H9 (cell line): Measurements from ENCODE around the gene DUSP14. TPM values are rescaled to one million over a fixed set of nuclear protein-coding genes. Genes with fewer than 3 reads are reported as not detected.

Experiments
- DNase-seq: peaks from one replicate; pipeline ENCODE4 v3.0.0-alpha.2; 2017
- H2AFZ ChIP-seq: one replicate; pipeline ENCODE4 v1.6.1; 2013; ENCODE audit warnings: mild to moderate bottlenecking, low read length, control low read depth, moderate library complexity
- H2AK5ac ChIP-seq: 2 replicates; pipeline ENCODE4 v1.6.1; 2013; ENCODE audit warnings: low read length, control low read depth, mixed read lengths; ENCODE audit not compliant: insufficient read length
- H2BK120ac ChIP-seq: one replicate; pipeline ENCODE4 v1.6.1; 2013; ENCODE audit warnings: low read depth, mild to moderate bottlenecking, low read length, control low read depth, inconsistent platforms; ENCODE audit not compliant: poor library complexity, severe bottlenecking
- H2BK12ac ChIP-seq: 2 replicates; pipeline ENCODE4 v1.6.1; 2013; ENCODE audit warnings: low read length, control low read depth, mixed read lengths, low read depth; ENCODE audit not compliant: insufficient read length
- H2BK15ac ChIP-seq: 2 replicates; pipeline ENCODE4 v1.6.1; 2013; ENCODE audit warnings: low read depth, low read length, control low read depth
- H2BK20ac ChIP-seq: one replicate; pipeline ENCODE4 v1.6.1; 2013; ENCODE audit warnings: low read depth, mild to moderate bottlenecking, low read length, control low read depth, inconsistent platforms; ENCODE audit not compliant: poor library complexity, severe bottlenecking
- H2BK5ac ChIP-seq: 2 replicates; pipeline ENCODE4 v1.6.1; 2013; ENCODE audit warnings: low read length, control low read depth, mixed read lengths; ENCODE audit not compliant: insufficient read length
- H3K14ac ChIP-seq: 2 replicates; pipeline ENCODE4 v1.6.1; 2013; ENCODE audit warnings: low read length, control low read depth; ENCODE audit not compliant: insufficient read depth
- H3K18ac ChIP-seq: 2 replicates; pipeline ENCODE4 v1.6.1; 2013; ENCODE audit warnings: low read depth, mild to moderate bottlenecking, mixed read lengths, low read length, control low read depth; ENCODE audit not compliant: insufficient read length
- H3K23ac ChIP-seq: 2 replicates; pipeline ENCODE4 v1.6.1; 2013; ENCODE audit warnings: low read length, control low read depth, mixed read lengths, low read depth; ENCODE audit not compliant: insufficient read length
- H3K23me2 ChIP-seq: 2 replicates; pipeline ENCODE4 v1.6.1; 2013; ENCODE audit warnings: low read depth, mild to moderate bottlenecking, mixed read lengths, low read length, control low read depth; ENCODE audit not compliant: insufficient read length, poor library complexity, severe bottlenecking
- H3K27ac ChIP-seq: 2 replicates; pipeline ENCODE4 v1.5.1; 2013; ENCODE audit warnings: low read length, control low read depth, mixed read lengths, low read depth; ENCODE audit not compliant: insufficient read length
- H3K27me3 ChIP-seq: 2 replicates; pipeline ENCODE4 v1.6.1; 2013; ENCODE audit warnings: low read length, control low read depth, inconsistent platforms; ENCODE audit not compliant: insufficient read depth
- H3K4ac ChIP-seq: 2 replicates; pipeline ENCODE4 v1.6.1; 2013; ENCODE audit warnings: low read depth, mild to moderate bottlenecking, control low read depth, inconsistent platforms, low read length, moderate library complexity
- H3K4me1 ChIP-seq: 2 replicates; pipeline ENCODE4 v1.6.1; 2013; ENCODE audit warnings: low read length, control low read depth, inconsistent platforms; ENCODE audit not compliant: insufficient read depth
- H3K4me2 ChIP-seq: 2 replicates; pipeline ENCODE4 v1.6.1; 2013; ENCODE audit warnings: low read length, control low read depth, mixed read lengths; ENCODE audit not compliant: insufficient read length, insufficient read depth
- H3K56ac ChIP-seq: 2 replicates; pipeline ENCODE4 v1.6.1; 2013; ENCODE audit warnings: low read depth, mild to moderate bottlenecking, mixed read lengths, low read length, control low read depth; ENCODE audit not compliant: insufficient read length
- H3K79me1 ChIP-seq: 2 replicates; pipeline ENCODE4 v1.6.1; 2013; ENCODE audit warnings: low read depth, mild to moderate bottlenecking, moderate library complexity, low read length, control low read depth, inconsistent platforms; ENCODE audit not compliant: insufficient read depth, poor library complexity, severe bottlenecking
- H3K79me2 ChIP-seq: 2 replicates; pipeline ENCODE4 v1.6.1; 2013; ENCODE audit warnings: low read length, control low read depth, inconsistent platforms; ENCODE audit not compliant: insufficient read depth
- H3K9ac ChIP-seq: 2 replicates; pipeline ENCODE4 v1.6.1; 2013; ENCODE audit warnings: low read length, control low read depth, mixed read lengths; ENCODE audit not compliant: insufficient read length; ENCODE audit errors: extremely low read depth
- H3K9me3 ChIP-seq: one replicate; pipeline ENCODE4 v1.6.1; 2013; ENCODE audit warnings: low read depth, low read length, inconsistent platforms; ENCODE audit not compliant: control insufficient read depth
- H3T11ph ChIP-seq: one replicate; pipeline ENCODE4 v1.6.1; 2013; ENCODE audit warnings: mild to moderate bottlenecking, low read length, control low read depth, inconsistent platforms
- H4K20me1 ChIP-seq: one replicate; pipeline ENCODE4 v1.6.1; 2013; ENCODE audit not compliant: control insufficient read depth, insufficient read length, insufficient read depth
- H4K5ac ChIP-seq: 2 replicates; pipeline ENCODE4 v1.6.1; 2013; ENCODE audit warnings: low read depth, mild to moderate bottlenecking, mixed read lengths, low read length, control low read depth; ENCODE audit not compliant: insufficient read length
- H4K8ac ChIP-seq: replicated peaks from 2 replicates; pipeline ENCODE4 v1.6.1; 2013; ENCODE audit warnings: low read length, control low read depth, mixed read lengths, low read depth; ENCODE audit not compliant: insufficient read length
- H4K91ac ChIP-seq: 2 replicates; pipeline ENCODE4 v1.6.1; 2013; ENCODE audit warnings: low read depth, mild to moderate bottlenecking, moderate library complexity, mixed read lengths, low read length, control low read depth; ENCODE audit not compliant: insufficient read length
- H3K27ac Mint-ChIP-seq, 3 experiments: 2 replicates in 2 of 3; 3 replicates in 1 of 3; pipeline ENCODE4 v1.8.0; 2020 to 2021; ENCODE audit warnings: mixed read lengths in 3 of 3, mild to moderate bottlenecking in 1 of 3, moderate library complexity in 1 of 3
- H3K27me3 Mint-ChIP-seq: 2 replicates; pipeline ENCODE4 v1.8.0; 2021; ENCODE audit warnings: low read depth, mild to moderate bottlenecking, moderate library complexity, mixed read lengths
- H3K36me3 Mint-ChIP-seq, 3 experiments: 2 replicates in 2 of 3; 3 replicates in 1 of 3; pipeline ENCODE4 v1.8.0; 2020 to 2021; ENCODE audit warnings: low read depth in 3 of 3, mixed read lengths in 3 of 3; ENCODE audit not compliant: insufficient read depth in 1 of 3
- H3K4me1 Mint-ChIP-seq, 2 experiments: 2 replicates each; pipeline ENCODE4 v1.8.0; 2020; ENCODE audit warnings: mixed read lengths in 2 of 2
- H3K4me3 Mint-ChIP-seq, 2 experiments: 2 replicates in 1 of 2; 3 replicates in 1 of 2; pipeline ENCODE4 v1.8.0; 2020 to 2021; ENCODE audit warnings: mild to moderate bottlenecking in 2 of 2, mixed read lengths in 2 of 2, moderate library complexity in 1 of 2
- H3K9me3 Mint-ChIP-seq, 2 experiments: 2 replicates in 1 of 2; 3 replicates in 1 of 2; pipeline ENCODE4 v1.8.0; 2020; ENCODE audit warnings: mild to moderate bottlenecking in 2 of 2, mixed read lengths in 2 of 2, moderate library complexity in 1 of 2
- WGBS: extraction: QIAGEN DNeasy Blood & Tissue Kit; methylation state at CpG from one replicate; pipeline ENCODE4 v1.1.7; 2013; ENCODE audit warnings: missing lambda C conversion rate, low lambda C conversion rate, mixed read lengths; ENCODE audit not compliant: insufficient read length; ENCODE audit errors: extremely low coverage; 5-methylcytosine and 5-hydroxymethylcytosine counted together
- total RNA-seq: library from RNA; stranded (reverse); gene quantifications from 2 replicates; pipeline ENCODE4 v1.2.1, GENCODE V29; 2021
- TF ChIP-seq, protein P1 (sequence below): fragments of 200-600 bp; sonication (generic); conservative IDR thresholded peaks from 3 replicates; pipeline ENCODE4 v1.8.0; 2021; ENCODE audit warnings: antibody characterized with exemption, mild to moderate bottlenecking

Gene DUSP14
- total RNA-seq, 1 experiment from 2014 or later = 21.3 TPM

DNA sequence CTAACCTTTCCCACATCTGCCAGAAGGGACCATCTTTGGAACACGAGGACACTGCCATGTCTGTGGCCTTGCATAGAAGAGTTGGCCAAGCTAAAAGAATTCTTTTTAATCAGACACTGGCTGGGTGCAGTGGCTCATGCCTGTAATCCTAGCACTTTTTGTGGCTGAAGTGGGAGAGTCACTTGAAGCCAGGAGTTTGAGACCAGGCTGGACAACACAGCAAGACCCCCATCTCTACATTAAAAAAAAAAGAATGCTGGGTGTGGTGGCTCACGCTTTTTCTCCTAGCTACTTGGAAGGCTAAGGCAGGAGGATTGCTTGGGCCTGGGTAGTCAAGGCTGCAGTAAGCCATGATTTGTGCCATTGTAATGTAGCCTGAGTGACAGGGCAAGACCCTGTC lies 9.3 kb upstream of the DUSP14 start:
- Histone ChIP-seq H4K5ac (no peak overlapping the region), H3K9ac (no peak overlapping the region), H4K20me1 (no peaks in the 10 kb centered on the region), H2BK5ac (no peak overlapping the region), H2BK15ac (no peak overlapping the region), H2BK120ac (no peak overlapping the region), H3K27ac (no peak overlapping the region), H3K4ac (no peak overlapping the region), H3K23me2 (no peaks in the 10 kb centered on the region), H3K56ac (no peak overlapping the region), H3K4me1 (peaks cover 6% of the 10 kb centered on the region; the same call in 1 of the 2 replicates), H3K79me1 (no peaks in the 10 kb centered on the region), H4K91ac (no peak overlapping the region), H2BK20ac (no peak overlapping the region), H3K27me3 (no peaks in the 10 kb centered on the region), H3K4me2 (no peak overlapping the region), H3K79me2 (no peaks in the 10 kb centered on the region), H3T11ph (no peak overlapping the region), H2AFZ (no peak overlapping the region), H3K14ac (no peak overlapping the region), H3K9me3 (no peaks in the 10 kb centered on the region), H2AK5ac (no peak overlapping the region), H3K18ac (no peak overlapping the region), H2BK12ac (no peak overlapping the region), H4K8ac (no peak overlapping the region), H3K23ac (no peak overlapping the region)
- Mint-ChIP-seq H3K36me3 (peaks cover 2 to 38% (median 29%) of the 10 kb centered on the region in 3 experiments; a peak in 5 of 7 replicates), H3K27me3 (no peaks in the 10 kb centered on the region), H3K27ac (peak overlapping the region in 1 of 3 experiments; percentile 62; a peak in 2 of 7 replicates), H3K4me1 (peaks cover 23 to 27% of the 10 kb centered on the region in 2 experiments), H3K4me3 (no peak overlapping the region), H3K9me3 (no peaks in the 10 kb centered on the region)
- no peak for DNase-seq
- WGBS = no CpG with 5 or more reads among the region's 2 CpGs
- TF ChIP-seq, protein P1, sequence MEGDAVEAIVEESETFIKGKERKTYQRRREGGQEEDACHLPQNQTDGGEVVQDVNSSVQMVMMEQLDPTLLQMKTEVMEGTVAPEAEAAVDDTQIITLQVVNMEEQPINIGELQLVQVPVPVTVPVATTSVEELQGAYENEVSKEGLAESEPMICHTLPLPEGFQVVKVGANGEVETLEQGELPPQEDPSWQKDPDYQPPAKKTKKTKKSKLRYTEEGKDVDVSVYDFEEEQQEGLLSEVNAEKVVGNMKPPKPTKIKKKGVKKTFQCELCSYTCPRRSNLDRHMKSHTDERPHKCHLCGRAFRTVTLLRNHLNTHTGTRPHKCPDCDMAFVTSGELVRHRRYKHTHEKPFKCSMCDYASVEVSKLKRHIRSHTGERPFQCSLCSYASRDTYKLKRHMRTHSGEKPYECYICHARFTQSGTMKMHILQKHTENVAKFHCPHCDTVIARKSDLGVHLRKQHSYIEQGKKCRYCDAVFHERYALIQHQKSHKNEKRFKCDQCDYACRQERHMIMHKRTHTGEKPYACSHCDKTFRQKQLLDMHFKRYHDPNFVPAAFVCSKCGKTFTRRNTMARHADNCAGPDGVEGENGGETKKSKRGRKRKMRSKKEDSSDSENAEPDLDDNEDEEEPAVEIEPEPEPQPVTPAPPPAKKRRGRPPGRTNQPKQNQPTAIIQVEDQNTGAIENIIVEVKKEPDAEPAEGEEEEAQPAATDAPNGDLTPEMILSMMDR = no peak
